AG20443 (cell line): ENCODE results near the gene ZSWIM6.
A peak's percentile ranks its signal among the peaks of the same experiment; 100 is the strongest.
"Not testable (repeated sequence)": the region's sequence is repeated elsewhere in the genome, so short reads cannot be mapped to it uniquely, and the experiment has no call there.

Source experiments
- DNase-seq: peaks from one replicate; pipeline ENCODE4 v3.0.0; 2012; ENCODE audit warnings: low spot score, mixed read lengths

ZSWIM6 gene

GRCh38 chr5:61407706-61408270 is 75.7 kb downstream of the ZSWIM6 start:
- DNase-seq = no peak

- DNase-seq = peak; percentile 98
These were observed 76.6 kb downstream of the ZSWIM6 start for GRCh38 chr5:61408476-61409168.

GRCh38 chr5:61409568-61409967 is 77.5 kb downstream of the ZSWIM6 start:
- peak; percentile 73 for DNase-seq

- DNase-seq = no peak
These were observed 78.8 kb downstream of the ZSWIM6 start for GRCh38 chr5:61410811-61411210.

GRCh38 chr5:61412361-61412760 is 80.3 kb downstream of the ZSWIM6 start:
- DNase-seq = no peak

GRCh38 chr5:61413205-61413604 is 81.1 kb downstream of the ZSWIM6 start:
- DNase-seq = not testable (repeated sequence)

GRCh38 chr5:61414806-61415205 is 82.7 kb downstream of the ZSWIM6 start:
- DNase-seq = no peak

- DNase-seq = no peak
These were observed 84.0 kb downstream of the ZSWIM6 start for GRCh38 chr5:61416010-61416409.

GRCh38 chr5:61416420-61416819 is 84.4 kb downstream of the ZSWIM6 start:
- no peak for DNase-seq

GRCh38 chr5:61417340-61417739 is 85.3 kb downstream of the ZSWIM6 start:
- DNase-seq = no peak

GRCh38 chr5:61417851-61418250 is 85.8 kb downstream of the ZSWIM6 start:
- no peak for DNase-seq

- no peak for DNase-seq
These were observed 87.0 kb downstream of the ZSWIM6 start for GRCh38 chr5:61419106-61419505.

- no peak for DNase-seq
These were observed 88.0 kb downstream of the ZSWIM6 start for GRCh38 chr5:61420016-61420415.

- DNase-seq = not testable (repeated sequence)
These were observed 89.2 kb downstream of the ZSWIM6 start for GRCh38 chr5:61421262-61421661.

GRCh38 chr5:61423487-61424145 is 91.6 kb downstream of the ZSWIM6 start:
- no peak for DNase-seq

- DNase-seq = no peak
These were observed 93.9 kb downstream of the ZSWIM6 start for GRCh38 chr5:61425918-61426317.

GRCh38 chr5:61429906-61430305 is 97.8 kb downstream of the ZSWIM6 start:
- DNase-seq = no peak

- DNase-seq = no peak
These were observed 100.0 kb downstream of the ZSWIM6 start for GRCh38 chr5:61431923-61432620.

GRCh38 chr5:61435368-61435767 is 103.3 kb downstream of the ZSWIM6 start:
- no peak for DNase-seq

GRCh38 chr5:61438298-61438970 is 106.4 kb downstream of the ZSWIM6 start:
- DNase-seq = no peak

- no peak for DNase-seq
These were observed 108.0 kb downstream of the ZSWIM6 start for GRCh38 chr5:61440086-61440485.

- no peak for DNase-seq
These were observed 108.5 kb downstream of the ZSWIM6 start for GRCh38 chr5:61440596-61440995.
